ENCODE measurements around the gene CHDH.

CHDH gene

DNA sequence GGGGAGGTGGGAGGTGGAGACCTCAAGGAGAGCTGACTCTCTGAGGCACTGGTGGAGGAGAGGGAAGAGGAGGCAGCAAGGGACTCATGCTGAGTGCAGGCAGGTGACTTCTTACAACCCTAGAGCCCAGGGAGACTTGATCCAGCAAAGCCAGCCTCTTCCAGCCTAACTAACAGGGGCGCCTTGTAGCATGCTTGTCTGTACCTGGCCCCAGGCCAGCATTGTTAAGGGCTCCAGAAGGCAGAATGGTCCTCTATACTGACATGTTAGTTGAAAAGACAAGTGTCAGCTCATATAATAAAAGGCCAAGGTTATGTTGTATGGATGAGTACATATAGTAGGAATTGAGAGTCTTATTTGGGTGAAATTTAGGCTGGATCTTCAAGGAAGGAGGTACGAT, 65.4 kb downstream of the CHDH start:
- DNase-seq, result no peak

DNA sequence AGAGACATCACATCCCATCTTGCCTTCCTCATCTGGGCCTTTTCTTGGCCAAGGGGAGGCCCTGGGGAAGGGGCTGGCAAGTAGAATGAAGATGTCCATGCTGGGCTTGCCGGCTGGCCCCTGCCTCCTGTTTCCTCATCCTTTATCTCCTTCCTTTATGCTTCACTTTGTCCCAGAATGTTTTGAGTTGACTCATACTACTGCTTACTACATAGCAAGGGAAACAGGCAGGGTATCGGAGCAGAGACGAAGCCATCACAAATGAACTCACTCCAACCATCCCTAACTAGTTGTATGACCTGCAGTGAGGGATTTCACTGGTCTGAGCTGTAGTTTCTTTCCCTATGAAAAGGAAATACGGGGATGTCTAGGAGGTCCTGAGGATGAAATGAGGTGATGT, 66.0 kb downstream of the CHDH start:
- no peak for DNase-seq

DNA sequence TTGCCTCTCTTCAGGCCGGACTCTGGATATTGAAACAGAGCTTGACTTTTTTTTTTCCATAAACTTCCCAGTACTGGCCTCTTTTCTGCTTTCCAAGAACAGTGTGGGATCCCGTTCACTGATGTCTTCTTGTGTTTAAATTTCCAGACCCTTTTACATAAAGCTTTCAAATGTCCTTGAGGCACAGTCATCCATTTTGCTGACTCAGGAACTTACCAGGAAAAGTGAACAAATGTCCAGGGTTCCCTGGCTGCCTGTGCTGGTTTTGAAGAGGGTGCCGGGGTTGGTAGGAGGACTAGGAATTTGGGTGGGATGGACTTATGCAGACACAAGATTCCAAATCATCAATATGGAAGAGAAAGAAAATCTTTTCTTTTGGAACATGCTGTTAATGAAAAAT, 68.1 kb downstream of the CHDH start:
- no peak for DNase-seq

DNA sequence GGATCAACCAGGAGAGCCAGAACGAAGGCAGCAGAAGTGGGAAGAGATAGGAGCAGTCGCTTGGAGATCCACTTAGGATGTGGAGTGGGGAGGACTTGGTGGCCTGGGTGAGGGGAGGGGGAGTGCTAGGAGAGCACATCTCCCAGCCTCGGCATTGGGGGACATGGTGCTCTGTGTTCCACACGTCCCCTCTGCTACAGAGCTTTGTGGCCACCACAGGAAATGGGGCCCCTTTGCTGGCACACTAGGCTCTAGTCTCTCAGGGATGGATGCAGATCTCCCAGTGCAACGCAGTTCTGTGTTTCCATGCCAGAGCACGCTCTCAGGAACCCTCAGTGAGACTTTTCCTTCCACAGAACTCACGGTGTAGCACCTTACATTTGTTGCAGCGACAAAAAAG, 68.8 kb downstream of the CHDH start:
- no peak for DNase-seq

DNA sequence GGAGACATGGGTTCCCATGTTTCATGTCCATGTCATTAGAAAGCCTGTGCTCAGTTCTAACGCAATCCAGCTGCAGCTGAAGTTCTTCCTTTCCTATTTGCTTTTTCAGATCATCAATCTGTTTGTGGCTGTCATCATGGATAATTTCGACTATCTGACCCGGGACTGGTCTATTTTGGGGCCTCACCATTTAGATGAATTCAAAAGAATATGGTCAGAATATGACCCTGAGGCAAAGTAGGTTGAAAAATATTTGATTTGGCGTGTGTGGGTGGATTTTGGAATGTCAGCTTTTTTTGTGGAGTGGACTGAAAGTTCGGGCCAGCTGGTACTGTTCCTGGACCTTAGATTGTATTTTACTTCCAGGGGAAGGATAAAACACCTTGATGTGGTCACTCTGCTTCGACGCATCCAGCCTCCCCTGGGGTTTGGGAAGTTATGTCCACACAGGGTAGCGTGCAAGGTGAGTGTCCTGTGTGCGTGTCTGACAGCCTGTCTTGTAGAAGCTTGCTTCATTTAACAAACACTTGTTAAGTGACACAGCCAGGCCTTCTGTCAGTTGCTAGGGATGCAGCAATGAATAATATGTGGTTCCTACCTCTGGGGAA, 69.6 kb downstream of the CHDH start:
- no peak for DNase-seq

DNA sequence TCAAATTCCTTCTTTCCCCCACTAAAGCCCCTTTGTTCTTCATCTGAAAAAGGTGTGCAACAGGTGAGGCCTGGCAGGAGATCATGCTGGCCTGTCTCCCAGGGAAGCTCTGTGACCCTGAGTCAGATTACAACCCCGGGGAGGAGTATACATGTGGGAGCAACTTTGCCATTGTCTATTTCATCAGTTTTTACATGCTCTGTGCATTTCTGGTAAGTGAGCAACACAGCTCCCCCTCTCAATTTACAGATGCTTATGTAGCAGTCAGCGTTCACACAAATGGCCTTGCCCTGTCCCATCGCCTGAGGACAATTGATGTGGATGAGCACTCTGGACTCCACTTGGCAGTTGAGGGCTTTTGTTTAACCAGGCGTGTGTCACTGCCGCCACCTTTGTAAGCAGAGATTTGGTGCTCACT, 70.4 kb downstream of the CHDH start:
- no peak for DNase-seq

DNA sequence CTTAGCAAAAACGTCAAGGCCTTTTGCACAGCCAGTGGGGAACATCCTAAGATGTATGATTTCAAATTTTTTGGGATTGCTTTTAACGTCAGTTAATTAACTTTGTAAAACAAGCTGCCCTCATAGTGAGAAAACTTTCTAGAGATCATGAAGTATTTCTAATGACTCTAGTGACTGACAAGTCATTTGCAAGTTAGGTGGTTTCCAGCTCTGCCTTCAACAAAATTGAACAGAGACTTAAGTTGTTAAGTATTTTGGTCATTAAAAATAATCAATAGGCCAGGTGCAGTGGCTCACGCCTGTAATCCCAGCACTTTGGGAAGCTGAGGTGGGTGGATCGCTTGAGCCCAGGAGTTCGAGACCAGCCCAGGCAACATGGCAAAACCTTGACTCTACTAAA, 71.2 kb downstream of the CHDH start:
- no peak for DNase-seq

DNA sequence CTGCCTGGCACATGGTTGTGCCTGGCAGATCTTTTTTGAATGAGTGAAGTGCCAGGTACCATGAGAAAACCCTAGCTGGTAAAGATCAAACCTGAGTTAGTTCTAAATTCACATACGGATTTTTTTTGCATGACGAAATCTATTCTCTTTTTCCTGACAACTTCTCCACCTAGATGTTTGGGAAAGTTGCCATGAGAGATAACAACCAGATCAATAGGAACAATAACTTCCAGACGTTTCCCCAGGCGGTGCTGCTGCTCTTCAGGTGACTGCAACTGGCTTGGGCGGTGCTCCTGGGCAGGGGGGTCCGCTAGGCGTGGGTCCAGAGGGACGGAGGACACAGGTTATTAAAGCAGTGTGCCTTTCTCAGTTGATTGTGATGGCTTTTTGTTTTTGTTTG, 71.8 kb downstream of the CHDH start:
- no peak for DNase-seq

DNA sequence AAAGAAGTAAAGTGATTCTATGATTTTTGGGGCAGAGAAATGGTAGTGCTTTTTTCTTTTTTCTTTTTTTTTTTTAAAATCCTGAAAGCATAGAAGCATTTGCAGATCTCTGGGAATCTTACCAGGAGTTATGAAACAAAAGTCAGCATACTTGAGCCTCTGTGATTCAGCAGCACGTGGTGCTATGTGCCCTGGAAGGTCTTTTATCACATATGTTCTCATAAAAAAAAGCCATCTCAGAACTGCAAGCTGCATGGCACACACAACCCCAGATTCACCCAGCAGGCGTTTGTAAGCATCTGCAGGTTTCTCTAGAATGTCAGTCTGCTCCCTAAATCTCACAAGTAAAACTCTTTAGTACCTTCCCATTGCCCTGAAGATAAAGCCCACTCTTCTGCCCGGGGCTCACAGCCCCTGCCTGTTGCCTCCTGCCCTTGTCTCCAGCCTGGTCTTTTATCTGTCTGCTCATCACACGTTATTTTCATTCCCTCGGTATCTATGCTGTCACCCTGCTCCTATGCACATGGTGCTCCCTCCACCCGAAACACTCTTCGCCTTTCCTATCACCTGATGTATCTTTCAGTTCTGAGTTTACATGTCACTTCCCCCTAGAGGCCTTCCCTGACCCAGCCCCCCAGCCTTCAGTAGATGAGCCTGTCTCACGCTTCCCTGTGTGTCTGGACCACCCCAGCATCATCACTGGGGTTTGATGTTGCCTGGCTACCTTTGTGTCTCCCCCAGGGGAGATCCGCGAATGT, 72.4 kb downstream of the CHDH start:
- no peak for DNase-seq

DNA sequence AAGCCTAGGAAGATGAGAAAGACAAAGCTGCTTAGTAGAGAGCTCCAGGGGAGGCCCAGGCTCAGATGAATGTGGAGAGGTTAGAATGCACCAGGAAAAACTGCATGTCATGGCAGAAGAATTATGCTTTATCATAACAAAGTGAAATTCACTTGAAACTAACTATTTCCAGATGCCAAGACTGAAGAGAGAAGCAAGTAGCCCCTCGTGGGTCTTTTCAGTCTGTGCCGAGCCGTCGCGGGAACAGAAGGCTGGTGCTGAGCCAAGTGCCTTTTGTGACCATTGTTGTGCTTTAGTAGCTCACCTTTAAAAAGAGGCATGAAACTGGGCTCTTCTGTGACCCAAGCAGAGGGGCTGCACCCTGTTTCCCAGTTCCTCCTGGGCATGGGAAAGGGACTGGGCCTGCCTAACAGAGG, 73.2 kb downstream of the CHDH start:
- no peak for DNase-seq

DNA sequence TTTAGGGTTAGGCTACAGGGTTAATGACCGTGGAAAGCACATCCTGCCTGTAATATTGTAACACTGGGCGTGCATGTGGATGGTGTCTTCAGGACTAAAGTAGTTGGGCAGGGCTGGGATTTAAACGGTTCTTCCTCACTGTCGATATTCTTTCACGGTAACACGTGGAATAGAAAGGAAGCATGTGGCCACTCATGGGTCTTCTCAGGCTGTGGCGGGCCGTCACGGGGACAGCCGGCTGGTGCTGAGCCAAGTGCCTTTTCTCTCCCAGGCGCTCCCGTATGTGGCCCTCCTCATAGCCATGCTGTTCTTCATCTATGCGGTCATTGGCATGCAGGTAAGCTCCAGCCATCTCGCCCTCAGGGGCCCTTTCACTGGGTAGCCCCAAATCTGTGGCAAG, 73.7 kb downstream of the CHDH start:
- DNase-seq, result no peak

DNA sequence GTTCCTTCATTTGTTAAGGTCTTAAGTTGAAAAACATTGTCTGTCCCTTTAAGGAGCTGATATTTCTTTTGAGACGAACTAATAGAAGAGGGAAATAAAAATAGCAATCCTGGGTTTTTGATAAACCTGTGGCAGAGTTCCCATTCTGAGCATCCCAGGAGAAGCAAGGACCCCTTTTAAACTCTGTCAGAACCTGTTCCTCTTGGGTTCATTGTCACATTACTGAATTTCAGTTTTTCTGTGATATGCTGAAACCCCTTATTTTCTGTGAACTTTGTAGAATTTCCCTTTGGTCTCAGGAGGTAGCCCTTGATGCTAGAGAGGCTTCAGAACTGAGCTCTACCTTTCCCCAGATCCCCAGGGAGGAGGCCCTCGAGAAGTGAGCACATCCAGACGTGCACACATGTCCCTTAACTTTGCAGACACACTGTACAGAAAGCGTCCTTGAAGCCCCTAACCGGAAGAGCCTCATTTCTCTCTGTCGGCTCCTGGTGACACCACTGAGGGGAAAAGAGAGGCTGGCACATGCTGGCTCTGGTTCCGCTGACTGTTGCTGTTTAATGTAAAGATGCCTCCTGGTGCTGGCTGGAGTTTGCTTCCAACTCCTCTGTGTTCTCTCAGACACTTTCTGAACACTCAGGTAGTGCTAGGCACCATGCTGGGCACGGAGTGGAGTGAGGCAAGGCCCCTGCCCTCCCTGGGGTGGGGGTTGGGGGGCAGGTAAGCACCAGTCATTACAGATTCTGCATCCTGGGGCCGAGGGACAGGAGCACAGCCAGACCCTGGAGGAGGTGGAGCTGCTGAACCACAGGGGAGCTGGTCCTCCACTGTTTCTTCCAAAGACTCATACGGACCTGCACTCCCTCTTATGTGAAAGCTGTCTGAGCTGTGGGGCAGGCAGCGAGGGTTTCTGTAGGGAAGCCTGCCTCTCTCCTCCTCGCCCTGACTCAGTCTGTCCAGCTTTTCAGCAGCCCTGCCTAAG, 77.5 kb downstream of the CHDH start:
- no peak for DNase-seq

DNA sequence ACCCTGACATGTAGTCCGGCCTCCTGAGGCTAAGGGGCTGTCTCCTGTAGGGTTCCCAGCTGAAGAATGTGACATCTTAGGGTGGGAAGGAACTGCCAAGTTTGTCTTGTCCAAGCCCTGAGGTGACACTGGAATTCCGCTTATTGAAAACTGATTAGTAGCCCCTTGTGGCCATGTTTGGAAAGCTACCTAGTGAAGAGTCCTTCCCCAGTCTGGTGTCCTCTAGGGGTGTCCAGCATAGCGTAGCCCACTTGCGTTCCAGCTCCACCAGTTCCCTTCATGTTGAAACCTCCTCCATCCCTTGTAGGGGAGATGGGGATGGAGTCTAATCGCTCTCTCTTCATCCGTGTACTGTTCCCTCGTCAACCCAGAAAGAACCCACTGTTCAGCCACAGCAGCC, 79.5 kb downstream of the CHDH start:
- DNase-seq, result no peak

DNA sequence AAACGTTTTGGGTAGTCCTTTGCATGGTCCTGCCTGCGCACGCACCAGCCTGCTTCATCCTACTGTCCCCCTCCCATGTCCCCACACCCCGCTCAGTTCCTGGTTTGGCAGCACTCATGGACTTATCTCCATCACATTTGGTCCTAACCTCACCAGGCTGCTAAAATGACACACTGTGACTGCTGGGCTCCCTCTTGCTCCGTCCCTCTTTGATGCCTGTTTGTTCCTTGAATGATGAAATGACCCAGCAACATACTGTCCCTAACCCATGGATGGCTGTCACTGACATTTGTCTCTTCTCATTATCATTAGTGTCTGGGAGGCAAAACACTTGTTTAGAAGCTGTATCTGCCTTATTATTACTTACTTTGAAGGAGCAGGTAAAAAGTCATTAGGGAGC, 80.5 kb downstream of the CHDH start:
- DNase-seq, result no peak

DNA sequence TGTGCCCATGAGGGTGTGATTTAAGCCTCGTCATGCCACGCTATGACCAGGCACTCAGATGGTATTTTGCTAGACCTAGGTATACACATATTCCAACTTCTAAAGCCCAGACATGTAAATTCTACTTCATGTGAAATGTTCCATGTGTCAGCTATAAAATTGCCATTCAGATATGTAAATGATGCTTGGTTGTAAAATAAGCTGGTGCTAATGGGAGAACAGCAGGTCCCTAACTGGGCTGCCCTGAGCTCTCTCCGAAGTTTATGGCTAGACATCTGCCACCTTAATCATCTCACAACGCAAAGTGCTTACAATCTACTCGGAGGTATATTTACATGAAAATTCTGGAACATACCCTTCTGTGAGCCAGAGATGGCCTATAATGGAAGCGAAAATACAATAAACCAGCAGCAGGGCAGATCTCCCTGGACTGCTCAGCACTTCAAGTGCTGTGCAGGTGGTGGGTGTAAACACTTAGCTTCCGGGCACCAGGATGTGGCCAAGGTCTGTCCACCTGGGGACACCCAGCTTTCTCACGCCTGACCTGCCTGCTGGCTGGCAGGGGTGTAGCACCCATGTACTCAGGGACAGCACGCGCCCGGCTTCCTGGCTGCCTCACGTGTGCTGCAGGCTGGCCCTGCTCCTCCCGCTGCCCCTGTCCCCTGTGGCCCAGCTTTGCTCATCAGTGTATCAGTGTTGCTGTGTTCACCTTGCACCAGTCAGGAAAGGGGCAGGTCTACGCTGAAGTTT, 82.0 kb downstream of the CHDH start:
- no peak for DNase-seq

DNA sequence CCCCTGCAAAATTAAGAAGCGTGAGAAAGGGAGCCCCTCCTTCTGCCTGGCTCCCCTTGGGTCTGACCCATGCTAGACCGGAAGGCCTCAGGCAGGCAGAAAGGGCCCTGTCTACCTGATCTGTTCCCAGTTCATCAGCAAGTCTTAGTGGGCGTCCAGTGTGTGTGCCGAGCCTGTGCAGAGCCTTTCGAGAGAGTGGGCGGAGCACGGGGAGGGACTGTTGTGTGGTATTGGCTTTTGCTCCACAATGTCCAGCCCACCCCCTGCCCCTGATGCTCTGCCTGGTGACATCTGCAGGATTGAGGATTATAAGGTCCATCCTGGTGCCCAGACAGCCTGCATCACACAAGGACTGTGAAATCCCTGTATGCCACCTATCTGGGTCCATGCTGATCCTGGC, 82.9 kb downstream of the CHDH start:
- DNase-seq, result no peak

Data from activated T-cell treated with anti-CD3 and anti-CD28 coated beads, Interleukin-2, amount 50 U/mL, for 48 hours (primary cell).